ENCODE results near the gene PIGU. TPM values are rescaled to one million over a fixed set of nuclear protein-coding genes. Genes with fewer than 3 reads are reported as not detected.
A peak's percentile ranks its signal among the peaks of the same experiment; 100 is the strongest.
"Not testable (repeated sequence)": the region's sequence is repeated elsewhere in the genome, so short reads cannot be mapped to it uniquely, and the experiment has no call there.

PIGU gene
- total RNA-seq, 1 donor from 2014 or later: 5.5 TPM

- TF ChIP-seq CTCF (IDR thresholded peaks at IDR 0.05; ENCODE audit: insufficient read depth, low read length, severe bottlenecking): no peak
- H3K4me3 ChIP-seq (ENCODE audit: low read depth, low read length): no peak overlapping the region
- no peaks in the 10 kb centered on the region for H3K36me3 ChIP-seq (ENCODE audit: control insufficient read depth, insufficient read depth, low read length)
- FAIRE-seq (no peak), DNase-seq (ENCODE audit: low read depth) (peak; percentile 21)
- H3K27me3 ChIP-seq (ENCODE audit: control insufficient read depth, insufficient read depth, low read length): no peaks in the 10 kb centered on the region
These were observed 52.3 kb downstream of the PIGU start for GRCh38 chr20:34624629-34625028.

GRCh38 chr20:34622821-34623451 is 54.0 kb downstream of the PIGU start:
- FAIRE-seq (no peak), DNase-seq (ENCODE audit: low read depth) (no peak)
- H3K27me3 ChIP-seq (ENCODE audit: control insufficient read depth, insufficient read depth, low read length): no peaks in the 10 kb centered on the region
- H3K36me3 ChIP-seq (ENCODE audit: control insufficient read depth, insufficient read depth, low read length): no peaks in the 10 kb centered on the region
- no peak for TF ChIP-seq CTCF (IDR thresholded peaks at IDR 0.05; ENCODE audit: insufficient read depth, low read length, severe bottlenecking)
- H3K4me3 ChIP-seq (ENCODE audit: low read depth, low read length): no peak overlapping the region

- Histone ChIP-seq H3K36me3 (ENCODE audit: control insufficient read depth, insufficient read depth, low read length) (no peaks in the 10 kb centered on the region), H3K4me3 (ENCODE audit: low read depth, low read length) (no peak overlapping the region), H3K27me3 (ENCODE audit: control insufficient read depth, insufficient read depth, low read length) (no peaks in the 10 kb centered on the region)
- peak; percentile 76 for DNase-seq (ENCODE audit: low read depth)
- no peak for FAIRE-seq
- TF ChIP-seq CTCF (IDR thresholded peaks at IDR 0.05; ENCODE audit: insufficient read depth, low read length, severe bottlenecking): no peak
These were observed 55.2 kb downstream of the PIGU start for GRCh38 chr20:34621383-34622367.

- H3K4me3 ChIP-seq (ENCODE audit: low read depth, low read length): no peak overlapping the region
- DNase-seq (ENCODE audit: low read depth) (no peak), FAIRE-seq (no peak)
- no peaks in the 10 kb centered on the region for H3K36me3 ChIP-seq (ENCODE audit: control insufficient read depth, insufficient read depth, low read length)
- no peaks in the 10 kb centered on the region for H3K27me3 ChIP-seq (ENCODE audit: control insufficient read depth, insufficient read depth, low read length)
- TF ChIP-seq CTCF (IDR thresholded peaks at IDR 0.05; ENCODE audit: insufficient read depth, low read length, severe bottlenecking): no peak
These were observed 55.9 kb downstream of the PIGU start for GRCh38 chr20:34621036-34621343.

- no peak for TF ChIP-seq CTCF (IDR thresholded peaks at IDR 0.05; ENCODE audit: insufficient read depth, low read length, severe bottlenecking)
- DNase-seq (ENCODE audit: low read depth) (no peak), FAIRE-seq (no peak)
- no peaks in the 10 kb centered on the region for H3K27me3 ChIP-seq (ENCODE audit: control insufficient read depth, insufficient read depth, low read length)
- no peak overlapping the region for H3K4me3 ChIP-seq (ENCODE audit: low read depth, low read length)
- H3K36me3 ChIP-seq (ENCODE audit: control insufficient read depth, insufficient read depth, low read length): no peaks in the 10 kb centered on the region
These were observed 58.2 kb downstream of the PIGU start for GRCh38 chr20:34618676-34619075.

- FAIRE-seq; H3K27me3 ChIP-seq (ENCODE audit: control insufficient read depth, insufficient read depth, low read length); DNase-seq (ENCODE audit: low read depth); H3K4me3 ChIP-seq (ENCODE audit: low read depth, low read length); H3K36me3 ChIP-seq (ENCODE audit: control insufficient read depth, insufficient read depth, low read length): not testable (repeated sequence)
These were observed 60.0 kb downstream of the PIGU start for GRCh38 chr20:34616913-34617312.
